Activated CD8-positive, alpha-beta memory T cell treated with anti-CD3 and anti-CD28 coated beads for 4 hours (primary cell): ENCODE measurements around the gene FPGS.
"Not testable (repeated sequence)": the region's sequence is repeated elsewhere in the genome, so short reads cannot be mapped to it uniquely, and the experiment has no call there.

ENCODE experiments used
- DNase-seq, 2 donors: peaks; one replicate each; pipeline ENCODE4 v3.0.0-alpha.2; 2020; ENCODE audit warnings: low read depth in 2 of 2

The FPGS gene

GRCh38 chr9:127770905-127771569 lies 31.6 kb upstream of the FPGS start:
- peak; percentile 84 to 92 for DNase-seq

- DNase-seq: no peak
These were observed 31.0 kb upstream of the FPGS start for GRCh38 chr9:127771570-127772189.

- no peak for DNase-seq
These were observed 30.1 kb upstream of the FPGS start for GRCh38 chr9:127772603-127773002.

DNA sequence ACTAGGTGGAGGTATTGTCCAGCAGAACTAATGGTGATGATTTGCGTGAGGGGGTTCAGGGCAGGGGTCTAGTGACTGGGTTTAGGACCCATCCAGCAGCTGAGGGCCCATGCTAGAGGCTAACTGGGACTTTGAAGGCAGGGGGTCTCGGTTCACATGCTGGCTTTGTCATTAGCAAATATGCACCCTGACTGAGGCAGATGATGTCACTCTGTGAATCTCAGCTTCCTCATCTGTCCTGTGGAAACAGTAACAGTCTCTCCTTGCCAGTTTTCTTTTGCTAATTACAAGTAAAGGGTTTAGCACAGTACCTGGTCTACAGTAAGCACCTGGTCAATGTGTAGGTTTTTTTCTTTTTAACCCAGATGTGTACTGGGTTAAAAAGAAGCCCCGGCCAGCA lies 29.4 kb upstream of the FPGS start:
- no peak for DNase-seq

- no peak for DNase-seq
These were observed 28.7 kb upstream of the FPGS start for GRCh38 chr9:127773981-127774380.

- DNase-seq: peak; percentile 57 to 58
These were observed 26.3 kb upstream of the FPGS start for GRCh38 chr9:127776195-127776923.

- DNase-seq: no peak
These were observed 25.8 kb upstream of the FPGS start for GRCh38 chr9:127776924-127777289.

- no peak for DNase-seq
These were observed 25.2 kb upstream of the FPGS start for GRCh38 chr9:127777368-127777980.

GRCh38 chr9:127778280-127779135 lies 24.2 kb upstream of the FPGS start, which contains the start of gene SH2D3C:
Gene SH2D3C, minus strand, starts transcription at chr9:127778666. Its CDS starts 39 bp downstream, at chr9:127778627.
- DNase-seq: no peak

DNA sequence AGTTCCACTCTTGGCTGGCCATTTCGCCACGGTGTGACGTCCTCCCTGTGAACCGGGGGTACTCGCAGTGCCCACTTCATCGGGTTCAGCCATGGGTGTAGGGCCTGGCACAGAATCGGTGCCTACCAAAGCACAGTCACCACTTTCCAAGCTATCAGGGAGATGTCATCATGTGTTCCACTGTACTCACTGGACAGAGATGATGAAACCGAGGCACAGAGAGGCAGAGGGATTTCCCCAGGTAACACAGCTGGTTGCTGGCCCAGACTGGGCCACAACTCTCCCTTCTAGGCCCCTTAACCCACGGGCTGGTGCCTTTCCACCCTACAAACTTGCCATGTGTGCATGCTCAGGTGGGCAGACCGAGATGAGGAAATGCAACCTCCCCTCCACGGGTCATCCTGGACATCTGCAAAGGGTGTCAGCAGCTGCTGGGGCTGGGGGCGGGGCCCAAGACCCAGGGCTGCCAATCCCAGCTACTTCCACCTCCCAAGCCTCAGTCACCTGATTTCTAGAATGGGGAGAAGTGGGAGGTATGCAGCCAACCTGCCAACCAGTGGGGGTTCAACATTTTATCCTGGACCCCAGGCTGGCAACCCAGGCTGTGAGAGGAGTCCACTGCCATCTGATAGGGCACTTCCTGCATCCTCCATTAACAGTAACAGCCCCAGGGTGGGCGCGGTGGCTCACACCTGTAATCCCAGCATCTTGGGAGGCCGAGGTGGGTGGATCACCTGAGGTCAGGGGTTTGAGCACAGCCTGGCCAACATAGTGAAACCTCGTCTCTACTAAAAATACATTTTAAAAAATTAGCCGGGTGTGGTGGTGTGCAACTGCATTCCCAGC lies 23.3 kb upstream of the FPGS start:
- peak; percentile 38 to 59 for DNase-seq

DNA sequence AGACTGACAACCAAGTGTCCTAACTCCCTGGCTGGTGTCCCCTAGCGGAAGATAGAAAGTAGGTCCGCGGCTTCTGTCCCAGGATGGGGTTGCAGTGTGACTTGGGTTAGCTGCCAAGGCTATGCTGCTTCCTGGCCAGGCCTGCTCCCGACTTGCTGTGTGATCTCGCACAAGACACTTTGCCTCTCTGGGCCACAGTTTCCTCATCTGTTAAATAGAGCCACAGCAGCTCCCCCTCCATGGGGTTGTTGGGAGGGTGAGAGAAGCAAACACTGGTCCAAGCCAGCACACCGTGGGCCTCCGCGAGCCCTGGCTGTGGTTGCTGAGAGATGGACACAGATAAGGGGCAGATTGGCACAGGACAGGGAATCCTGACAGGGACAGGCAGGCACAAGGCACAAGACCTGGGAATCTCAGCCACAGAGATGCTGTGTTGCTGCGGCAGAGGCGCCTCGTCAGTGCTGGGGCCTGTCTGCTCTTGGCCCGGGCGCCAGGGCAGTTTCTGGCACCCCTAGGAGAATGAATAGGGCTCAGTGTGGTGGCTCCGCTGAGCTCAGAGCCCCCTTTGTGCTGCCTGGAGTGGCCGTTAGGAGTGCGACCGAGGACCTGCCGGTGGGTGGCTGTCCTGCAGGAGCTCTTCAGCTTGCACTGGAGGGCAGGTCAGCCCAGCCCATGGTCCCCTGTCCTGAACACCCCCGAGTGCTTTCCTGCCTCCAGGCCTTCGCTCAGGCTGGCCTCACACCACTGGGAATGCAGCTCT lies 22.4 kb upstream of the FPGS start:
- DNase-seq: no peak

DNA sequence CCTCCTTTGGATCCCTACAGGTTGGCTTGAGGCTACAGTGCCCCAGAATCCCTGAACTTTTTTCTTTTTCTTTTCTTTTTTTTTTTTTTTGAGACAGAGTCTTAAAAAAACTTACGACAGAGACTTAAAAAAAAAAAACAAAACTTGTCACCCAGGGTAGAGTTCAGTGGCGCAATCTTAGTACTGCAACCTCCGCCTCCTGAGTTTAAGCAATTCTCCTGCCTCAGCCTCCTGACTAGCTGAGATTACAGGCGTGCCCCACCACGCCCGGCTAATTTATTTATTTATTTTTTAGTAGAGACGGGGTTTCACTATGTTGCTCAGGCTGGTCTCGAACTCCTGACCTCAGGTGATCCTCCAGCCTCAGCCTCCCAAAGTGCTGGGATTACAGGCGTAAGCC lies 21.8 kb upstream of the FPGS start:
- DNase-seq: not testable (repeated sequence)

- DNase-seq: no peak
These were observed 20.9 kb upstream of the FPGS start for GRCh38 chr9:127781806-127782205.

DNA sequence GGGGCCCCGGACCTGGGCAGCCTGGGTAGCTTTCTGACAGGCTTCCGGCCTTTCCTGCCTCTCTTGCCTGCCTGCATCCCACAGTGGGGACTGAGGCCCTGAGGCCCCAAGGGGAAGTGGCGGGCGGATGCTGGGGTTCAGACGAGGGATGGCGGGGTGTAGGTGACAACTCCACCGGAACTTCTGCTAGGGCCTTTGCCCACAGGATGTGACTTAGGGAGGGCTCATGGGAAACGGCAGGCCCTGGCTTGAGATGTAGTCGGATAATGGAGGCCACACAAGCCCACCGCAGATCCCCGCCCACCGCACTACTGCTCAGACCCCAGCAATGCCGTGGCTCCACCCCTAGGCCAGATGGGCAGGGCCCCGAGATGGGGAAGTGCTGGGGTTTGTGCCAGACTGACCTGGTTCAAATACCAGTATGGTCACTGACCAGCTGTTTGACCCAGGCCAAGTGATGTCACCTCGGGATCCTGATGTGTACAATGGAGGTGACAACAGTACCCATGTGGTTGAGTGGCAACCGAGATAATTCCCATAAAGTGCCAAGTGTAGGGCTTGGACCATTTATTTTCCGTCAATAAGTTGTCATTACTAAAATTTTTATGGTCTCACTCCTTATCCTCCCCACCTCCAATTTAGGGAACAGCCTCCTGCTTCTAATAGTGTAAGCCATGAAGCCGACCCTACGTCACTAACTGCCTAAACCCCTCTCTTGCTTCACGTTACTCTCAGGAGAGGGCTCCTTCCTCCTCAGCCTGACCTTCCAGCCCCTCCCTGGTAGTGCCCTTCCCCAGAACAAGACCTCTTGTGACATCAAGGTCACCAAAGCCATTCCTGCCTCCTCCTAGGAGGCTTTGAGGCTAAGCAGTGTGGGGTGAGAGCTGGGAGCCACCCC lies 19.3 kb upstream of the FPGS start:
- DNase-seq: peak; percentile 56 to 60

DNA sequence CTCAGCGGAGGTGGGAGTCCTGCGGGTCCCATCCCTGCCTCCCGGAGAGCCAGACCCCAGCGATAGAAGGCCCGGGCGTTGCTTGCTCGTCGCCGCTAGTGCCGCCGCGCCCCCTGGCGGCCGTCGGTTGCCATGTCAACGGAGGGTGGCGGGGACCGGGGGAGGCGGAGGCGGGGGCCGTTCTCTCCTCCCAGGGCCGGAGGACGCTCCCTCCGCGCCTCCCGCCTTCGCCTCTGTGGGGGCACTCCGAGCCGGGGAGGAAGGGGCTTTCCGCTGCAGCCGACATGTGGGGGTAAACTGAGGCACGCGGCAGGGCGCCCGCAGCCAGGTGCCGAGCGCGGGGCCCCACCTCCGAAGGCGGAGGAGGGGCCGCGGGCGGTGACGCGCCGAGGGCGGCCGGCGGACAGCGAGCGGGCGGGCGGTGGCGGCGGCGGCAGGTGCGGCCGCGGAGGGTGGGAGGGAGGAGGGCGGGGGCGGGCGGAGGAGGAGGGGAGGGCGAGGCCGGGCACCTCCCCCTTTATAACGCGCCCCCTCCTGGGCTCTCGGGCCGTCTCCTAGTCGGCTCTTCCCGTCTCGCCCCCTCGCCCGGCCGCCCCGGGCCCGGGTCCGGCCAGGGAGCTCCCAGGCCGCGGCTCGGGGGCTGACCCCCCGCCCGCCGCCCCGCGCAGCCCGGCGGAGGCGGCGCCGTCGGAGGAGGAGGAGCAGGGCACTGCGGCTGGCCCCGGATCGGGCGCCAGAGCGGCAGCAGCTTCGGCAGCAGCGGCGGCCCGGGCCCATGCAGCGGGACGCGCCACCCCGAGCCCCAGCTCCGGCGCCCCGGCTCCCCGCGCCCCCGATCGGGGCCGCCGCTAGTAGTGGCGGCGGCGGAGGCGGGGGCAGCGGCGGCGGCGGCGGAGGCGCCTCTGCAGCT lies 17.4 kb upstream of the FPGS start:
- DNase-seq: peak; percentile 76 to 86

DNA sequence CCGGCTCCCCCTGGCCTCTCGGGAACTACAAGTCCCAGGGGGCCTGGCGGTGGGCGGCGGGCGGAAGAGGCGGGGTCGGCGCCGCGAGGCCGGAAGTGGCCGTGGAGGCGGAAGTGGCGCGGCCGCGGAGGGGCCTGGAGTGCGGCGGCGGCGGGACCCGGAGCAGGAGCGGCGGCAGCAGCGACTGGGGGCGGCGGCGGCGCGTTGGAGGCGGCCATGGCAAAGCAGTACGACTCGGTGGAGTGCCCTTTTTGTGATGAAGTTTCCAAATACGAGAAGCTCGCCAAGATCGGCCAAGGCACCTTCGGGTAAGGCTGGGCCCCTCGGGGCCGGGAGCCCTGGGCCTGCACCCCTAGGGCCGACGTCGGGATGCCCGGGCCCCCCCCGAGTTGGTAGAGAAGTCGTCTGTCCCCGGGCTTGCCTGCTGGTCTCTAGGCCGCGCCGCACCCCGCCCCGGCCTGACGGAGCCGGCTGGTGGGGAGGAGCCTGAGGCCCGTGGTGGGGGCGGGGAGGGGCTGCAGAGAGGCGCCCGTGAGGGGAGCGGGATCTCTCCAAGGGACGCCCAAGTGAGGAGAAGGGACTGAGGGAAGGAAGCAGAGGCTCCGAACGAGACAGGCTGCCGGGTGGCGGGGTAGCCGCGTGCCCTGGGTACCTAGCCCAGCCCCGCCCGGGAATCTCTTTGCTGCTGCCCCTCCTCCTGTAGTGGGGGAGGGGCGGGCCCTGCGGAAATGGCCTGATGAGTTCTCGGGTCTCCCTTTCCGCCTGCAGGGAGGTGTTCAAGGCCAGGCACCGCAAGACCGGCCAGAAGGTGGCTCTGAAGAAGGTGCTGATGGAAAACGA lies 16.5 kb upstream of the FPGS start, which contains the start of gene CDK9:
TSS of gene CDK9 (plus strand) at position 102 of the 840 bp plus-strand sequence. CDS start at position 217, 115 bp downstream.
- DNase-seq: peak; percentile 83 to 89

DNA sequence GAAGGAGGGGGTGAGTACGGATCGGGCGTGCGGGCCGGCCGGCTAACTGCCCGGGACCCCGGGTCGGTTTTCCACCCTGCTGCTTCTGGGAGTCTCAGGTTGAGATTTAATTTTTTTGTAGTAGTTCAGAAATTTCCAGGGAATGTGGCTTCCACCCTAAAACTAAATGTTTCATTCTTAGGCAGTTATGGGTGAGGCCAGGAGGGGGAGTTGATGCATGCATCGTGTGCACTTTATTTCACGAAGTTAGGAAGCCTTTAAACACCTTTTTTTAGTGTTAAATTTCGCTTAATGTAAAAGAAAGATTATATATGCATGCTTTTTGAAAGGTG lies 15.9 kb upstream of the FPGS start:
- DNase-seq: no peak
